ENCODE results near the gene TPO. TPM values are rescaled to one million over a fixed set of nuclear protein-coding genes. Genes with fewer than 3 reads are reported as not detected.

The TPO gene
- polyA plus RNA-seq, 3 donors: not detected

DNA sequence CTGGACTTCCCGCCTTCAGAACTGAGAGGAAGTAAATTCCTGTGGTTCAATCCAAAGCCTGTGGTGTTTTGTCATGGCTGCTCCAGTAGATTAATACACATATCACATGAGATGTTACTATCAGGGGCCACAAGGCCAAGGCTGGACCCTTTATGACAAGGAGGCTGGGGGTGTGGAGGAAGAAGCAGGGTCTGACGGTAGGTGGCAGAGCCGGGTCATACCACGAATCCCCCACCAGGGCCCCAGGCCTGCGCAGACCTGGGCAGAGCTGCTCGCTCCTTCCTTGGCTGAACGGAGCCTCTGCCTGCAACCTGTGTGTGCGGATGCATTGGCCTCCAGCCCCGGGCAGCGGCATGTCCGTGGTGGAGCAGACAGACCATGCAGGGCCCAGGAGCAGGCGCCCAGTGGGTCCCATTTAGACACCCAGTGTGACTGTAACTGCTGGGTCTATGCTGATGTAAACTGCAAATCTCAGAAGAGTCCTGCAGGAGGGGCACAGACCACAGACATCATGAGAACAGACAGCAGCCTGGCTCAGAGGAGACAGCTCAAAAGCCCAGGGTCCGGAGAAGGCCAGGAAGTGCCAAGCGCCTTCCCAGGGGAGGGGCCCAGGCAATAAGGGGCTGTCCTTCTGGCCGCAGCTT is 175.8 kb downstream of the TPO start:
- Histone ChIP-seq H3K4me3 (replicated peaks in 1 of 3; ENCODE audit: low read depth in 2 of 3, low read length in 3 of 3) (no peak overlapping the region), H3K27ac (ENCODE audit: low read depth in 1 of 2, low read length in 2 of 2) (no peak overlapping the region), H3K27me3 (ENCODE audit: control insufficient read depth in 2 of 2, insufficient read depth in 2 of 2, low read length in 2 of 2) (peaks cover 0 to 2% of the 10 kb centered on the region in 2 donors), H3K36me3 (replicated peaks in 1 of 2; ENCODE audit: control insufficient read depth in 1 of 2, insufficient read depth in 2 of 2, low read length in 2 of 2) (no peaks in the 10 kb centered on the region), H4K20me1 (ENCODE audit: insufficient read depth, low read length) (no peaks in the 10 kb centered on the region), H3K4me2 (replicated peaks; ENCODE audit: extremely low read depth, low read length, poor library complexity, severe bottlenecking) (no peak overlapping the region), H3K79me2 (ENCODE audit: insufficient read depth, low read length) (no peaks in the 10 kb centered on the region), H3K9me3 (replicated peaks in 1 of 2; ENCODE audit: control insufficient read depth in 1 of 2, insufficient read depth in 1 of 2, low read length in 2 of 2) (no peaks in the 10 kb centered on the region), H2AFZ (ENCODE audit: insufficient read depth, low read depth, low read length, poor library complexity, severe bottlenecking) (no peak overlapping the region), H3K9ac (ENCODE audit: insufficient read depth, low read length, poor library complexity, severe bottlenecking) (no peak overlapping the region), H3K4me1 (ENCODE audit: control insufficient read depth in 1 of 2, insufficient read depth in 2 of 2, low read length in 2 of 2) (no peaks in the 10 kb centered on the region)
- H3K4me3 Mint-ChIP-seq: no peak overlapping the region
- H3K27me3 Mint-ChIP-seq (ENCODE audit: low read depth in 3 of 3): peaks cover 0 to 16% (median 15%) of the 10 kb centered on the region in 3 donors
- TF ChIP-seq, protein P1, sequence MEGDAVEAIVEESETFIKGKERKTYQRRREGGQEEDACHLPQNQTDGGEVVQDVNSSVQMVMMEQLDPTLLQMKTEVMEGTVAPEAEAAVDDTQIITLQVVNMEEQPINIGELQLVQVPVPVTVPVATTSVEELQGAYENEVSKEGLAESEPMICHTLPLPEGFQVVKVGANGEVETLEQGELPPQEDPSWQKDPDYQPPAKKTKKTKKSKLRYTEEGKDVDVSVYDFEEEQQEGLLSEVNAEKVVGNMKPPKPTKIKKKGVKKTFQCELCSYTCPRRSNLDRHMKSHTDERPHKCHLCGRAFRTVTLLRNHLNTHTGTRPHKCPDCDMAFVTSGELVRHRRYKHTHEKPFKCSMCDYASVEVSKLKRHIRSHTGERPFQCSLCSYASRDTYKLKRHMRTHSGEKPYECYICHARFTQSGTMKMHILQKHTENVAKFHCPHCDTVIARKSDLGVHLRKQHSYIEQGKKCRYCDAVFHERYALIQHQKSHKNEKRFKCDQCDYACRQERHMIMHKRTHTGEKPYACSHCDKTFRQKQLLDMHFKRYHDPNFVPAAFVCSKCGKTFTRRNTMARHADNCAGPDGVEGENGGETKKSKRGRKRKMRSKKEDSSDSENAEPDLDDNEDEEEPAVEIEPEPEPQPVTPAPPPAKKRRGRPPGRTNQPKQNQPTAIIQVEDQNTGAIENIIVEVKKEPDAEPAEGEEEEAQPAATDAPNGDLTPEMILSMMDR (IDR thresholded peaks at IDR 0.05): no peak
- DNase-seq: no peak
- H3K36me3 Mint-ChIP-seq: no peaks in the 10 kb centered on the region
- 33% methylated on average over 13 of the region's 15 CpGs for WGBS (ENCODE audit: insufficient coverage)
- H3K9me3 Mint-ChIP-seq: no peaks in the 10 kb centered on the region
- intact Hi-C loops (cut with micrococcal nuclease): no loop called here
- no peaks in the 10 kb centered on the region for H3K4me1 Mint-ChIP-seq
- H3K27ac Mint-ChIP-seq: no peak overlapping the region

GRCh38 chr2:1590596-1591460 is 177.6 kb downstream of the TPO start:
- H3K27ac Mint-ChIP-seq: peak overlapping the region in 1 of 7 donors; percentile 6
- intact Hi-C loops (cut with micrococcal nuclease): no loop called here
- H4K20me1 ChIP-seq (ENCODE audit: insufficient read depth, low read length): no peaks in the 10 kb centered on the region

More at GRCh38 chr2:1590596-1591460, 177.6 kb downstream of the TPO start:
- Histone ChIP-seq H3K4me2 (replicated peaks; ENCODE audit: extremely low read depth, low read length, poor library complexity, severe bottlenecking) (no peak overlapping the region), H2AFZ (ENCODE audit: insufficient read depth, low read depth, low read length, poor library complexity, severe bottlenecking) (no peak overlapping the region), H3K79me2 (ENCODE audit: insufficient read depth, low read length) (no peaks in the 10 kb centered on the region), H3K4me3 (replicated peaks in 1 of 3; ENCODE audit: low read depth in 2 of 3, low read length in 3 of 3) (no peak overlapping the region), H3K27ac (ENCODE audit: low read depth in 1 of 2, low read length in 2 of 2) (no peak overlapping the region), H3K36me3 (replicated peaks in 1 of 2; ENCODE audit: control insufficient read depth in 1 of 2, insufficient read depth in 2 of 2, low read length in 2 of 2) (no peaks in the 10 kb centered on the region), H3K9ac (ENCODE audit: insufficient read depth, low read length, poor library complexity, severe bottlenecking) (no peak overlapping the region), H3K27me3 (ENCODE audit: control insufficient read depth in 2 of 2, insufficient read depth in 2 of 2, low read length in 2 of 2) (peaks cover 0 to 2% of the 10 kb centered on the region in 2 donors), H3K9me3 (replicated peaks in 1 of 2; ENCODE audit: control insufficient read depth in 1 of 2, insufficient read depth in 1 of 2, low read length in 2 of 2) (peaks cover 7 to 11% of the 10 kb centered on the region in 2 donors), H3K4me1 (ENCODE audit: control insufficient read depth in 1 of 2, insufficient read depth in 2 of 2, low read length in 2 of 2) (no peaks in the 10 kb centered on the region)
- no peak for DNase-seq
- Mint-ChIP-seq H3K36me3 (no peaks in the 10 kb centered on the region), H3K9me3 (no peaks in the 10 kb centered on the region), H3K4me3 (no peak overlapping the region), H3K27me3 (ENCODE audit: low read depth in 3 of 3) (peaks cover 0 to 15% (median 15%) of the 10 kb centered on the region in 3 donors), H3K4me1 (no peaks in the 10 kb centered on the region)
- TF ChIP-seq, protein P1 (IDR thresholded peaks at IDR 0.05): no peak
- 83% methylated on average over 16 of the region's 18 CpGs for WGBS (ENCODE audit: insufficient coverage)

Measured in CD14-positive monocyte (primary cell).